Measurements from ENCODE around the gene CLDN17.

CLDN17 gene, protein sequence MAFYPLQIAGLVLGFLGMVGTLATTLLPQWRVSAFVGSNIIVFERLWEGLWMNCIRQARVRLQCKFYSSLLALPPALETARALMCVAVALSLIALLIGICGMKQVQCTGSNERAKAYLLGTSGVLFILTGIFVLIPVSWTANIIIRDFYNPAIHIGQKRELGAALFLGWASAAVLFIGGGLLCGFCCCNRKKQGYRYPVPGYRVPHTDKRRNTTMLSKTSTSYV

DNA sequence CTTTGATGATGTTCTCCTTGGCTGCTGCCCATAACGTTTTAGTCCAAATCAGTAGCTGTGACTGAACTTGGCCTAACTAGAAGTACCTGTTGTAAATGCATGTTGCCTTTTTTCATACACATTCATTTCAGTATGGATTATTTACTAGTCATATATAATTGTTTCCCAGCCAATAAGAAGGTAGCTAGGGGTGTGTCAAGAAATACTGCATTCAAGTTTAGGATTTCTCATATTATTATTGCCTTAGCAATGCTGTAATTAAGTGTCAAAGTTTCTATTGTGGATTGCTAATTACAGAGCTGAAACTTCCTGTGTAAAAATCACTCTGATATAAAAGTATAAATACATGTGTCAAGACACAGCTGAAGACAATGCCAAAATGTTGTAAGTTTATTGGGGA, at the start of gene CLDN17:
Gene CLDN17 (minus strand): TSS at position 101 of the 400 bp plus-strand sequence. CDS start 188 bp downstream, outside the sequence.
- Histone ChIP-seq H3K9me3 (ENCODE audit: control insufficient read depth, low read length) (no peaks in the 10 kb centered on the region), H3K9ac (ENCODE audit: low read length) (no peak within 1 kb of the TSS)

DNA sequence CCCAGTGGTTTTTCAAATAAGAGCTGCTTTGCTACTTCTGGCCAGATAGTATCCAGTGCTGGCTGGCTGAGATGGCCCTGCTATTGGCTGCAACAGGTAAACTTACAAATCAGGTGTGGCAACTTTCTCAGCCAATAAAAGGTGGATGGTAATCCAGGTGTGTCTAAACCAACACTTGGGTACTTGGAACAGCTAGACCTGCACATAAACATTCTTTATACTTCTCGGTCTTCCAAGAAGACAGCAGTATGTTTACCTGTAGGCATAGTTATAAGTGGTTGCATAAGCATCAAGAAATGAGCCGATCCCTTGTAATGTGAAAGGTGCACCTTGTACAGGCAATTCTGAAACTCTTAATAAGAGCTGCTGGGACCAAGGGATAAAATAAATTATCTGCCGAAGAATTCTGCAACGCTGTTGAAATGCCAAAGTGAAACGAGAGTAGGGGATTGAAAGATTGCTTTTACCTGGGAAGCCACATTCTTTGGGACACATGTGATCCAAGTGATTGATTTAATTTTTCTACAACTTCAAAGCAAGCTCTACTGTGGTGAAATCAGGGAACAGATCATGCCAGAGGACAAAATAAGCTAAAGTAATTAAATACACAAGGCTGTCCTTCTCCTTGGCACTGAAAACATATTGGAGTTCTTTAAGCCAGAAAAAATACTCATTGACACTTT, 49.6 kb upstream of the CLDN17 start, which contains the start of gene CLDN8:
Gene CLDN8 (minus strand): TSS at position 57 of the 683 bp plus-strand sequence. CDS start 172 bp downstream, outside the sequence.
- H3K9ac ChIP-seq (ENCODE audit: low read length): no peak within 1 kb of the TSS
- no peaks in the 10 kb centered on the region for H3K27me3 ChIP-seq (ENCODE audit: control insufficient read depth, insufficient read depth, low read length)
- no peak within 1 kb of the TSS for H3K4me3 ChIP-seq (ENCODE audit: low read length)
- no peaks in the 10 kb centered on the region for H3K4me1 ChIP-seq (ENCODE audit: control insufficient read depth, insufficient read depth, low read length)
- H3K9me3 ChIP-seq (ENCODE audit: control insufficient read depth, low read length): no peaks in the 10 kb centered on the region
- H3K36me3 ChIP-seq (ENCODE audit: control insufficient read depth, insufficient read depth, low read length): no peaks in the 10 kb centered on the region

More for the DNA sequence above, at the start of gene CLDN17:
- H3K36me3 ChIP-seq (ENCODE audit: control insufficient read depth, insufficient read depth, low read length): no peaks in the 10 kb centered on the region
- no peak within 1 kb of the TSS for H3K4me3 ChIP-seq (ENCODE audit: low read length)
- H3K27me3 ChIP-seq (ENCODE audit: control insufficient read depth, insufficient read depth, low read length): no peaks in the 10 kb centered on the region
- H3K4me1 ChIP-seq (ENCODE audit: control insufficient read depth, insufficient read depth, low read length): no peaks in the 10 kb centered on the region

GRCh38 chr21:30211071-30211470, 44.5 kb upstream of the CLDN17 start:
- no peak overlapping the region for H3K9ac ChIP-seq (ENCODE audit: low read length)

GRCh38 chr21:30209601-30210000, 43.0 kb upstream of the CLDN17 start:
- H3K9ac ChIP-seq (ENCODE audit: low read length): no peak overlapping the region
- no peak overlapping the region for H3K4me3 ChIP-seq (ENCODE audit: low read length)
- H3K4me1 ChIP-seq (ENCODE audit: control insufficient read depth, insufficient read depth, low read length): no peaks in the 10 kb centered on the region
- H3K36me3 ChIP-seq (ENCODE audit: control insufficient read depth, insufficient read depth, low read length): no peaks in the 10 kb centered on the region
- no peaks in the 10 kb centered on the region for H3K27me3 ChIP-seq (ENCODE audit: control insufficient read depth, insufficient read depth, low read length)
- no peaks in the 10 kb centered on the region for H3K9me3 ChIP-seq (ENCODE audit: control insufficient read depth, low read length)

More at GRCh38 chr21:30211071-30211470, 44.5 kb upstream of the CLDN17 start:
- Histone ChIP-seq H3K9me3 (ENCODE audit: control insufficient read depth, low read length) (no peaks in the 10 kb centered on the region), H3K27me3 (ENCODE audit: control insufficient read depth, insufficient read depth, low read length) (no peaks in the 10 kb centered on the region), H3K4me1 (ENCODE audit: control insufficient read depth, insufficient read depth, low read length) (no peaks in the 10 kb centered on the region), H3K36me3 (ENCODE audit: control insufficient read depth, insufficient read depth, low read length) (no peaks in the 10 kb centered on the region), H3K4me3 (ENCODE audit: low read length) (no peak overlapping the region)

DNA sequence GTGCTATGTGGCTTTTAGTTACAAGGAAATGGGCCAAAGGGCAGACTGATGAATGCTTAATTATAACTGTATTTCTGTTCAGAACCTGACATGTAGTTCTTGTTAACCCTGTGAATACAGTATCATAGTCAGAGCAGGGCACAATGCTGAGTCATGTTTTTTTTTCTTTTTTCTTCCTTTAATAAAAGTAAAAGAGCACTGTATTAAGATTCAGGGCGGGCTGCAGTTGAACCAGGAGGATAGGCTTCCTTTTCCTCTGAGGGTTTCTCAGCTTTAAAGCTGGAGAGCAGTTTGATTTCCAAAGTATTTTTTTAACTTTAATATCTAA, 40.6 kb upstream of the CLDN17 start:
- no peak overlapping the region for H3K9ac ChIP-seq (ENCODE audit: low read length)
- H3K36me3 ChIP-seq (ENCODE audit: control insufficient read depth, insufficient read depth, low read length): no peaks in the 10 kb centered on the region
- no peaks in the 10 kb centered on the region for H3K4me1 ChIP-seq (ENCODE audit: control insufficient read depth, insufficient read depth, low read length)
- H3K9me3 ChIP-seq (ENCODE audit: control insufficient read depth, low read length): no peaks in the 10 kb centered on the region
- no peak overlapping the region for H3K4me3 ChIP-seq (ENCODE audit: low read length)
- no peaks in the 10 kb centered on the region for H3K27me3 ChIP-seq (ENCODE audit: control insufficient read depth, insufficient read depth, low read length)

DNA sequence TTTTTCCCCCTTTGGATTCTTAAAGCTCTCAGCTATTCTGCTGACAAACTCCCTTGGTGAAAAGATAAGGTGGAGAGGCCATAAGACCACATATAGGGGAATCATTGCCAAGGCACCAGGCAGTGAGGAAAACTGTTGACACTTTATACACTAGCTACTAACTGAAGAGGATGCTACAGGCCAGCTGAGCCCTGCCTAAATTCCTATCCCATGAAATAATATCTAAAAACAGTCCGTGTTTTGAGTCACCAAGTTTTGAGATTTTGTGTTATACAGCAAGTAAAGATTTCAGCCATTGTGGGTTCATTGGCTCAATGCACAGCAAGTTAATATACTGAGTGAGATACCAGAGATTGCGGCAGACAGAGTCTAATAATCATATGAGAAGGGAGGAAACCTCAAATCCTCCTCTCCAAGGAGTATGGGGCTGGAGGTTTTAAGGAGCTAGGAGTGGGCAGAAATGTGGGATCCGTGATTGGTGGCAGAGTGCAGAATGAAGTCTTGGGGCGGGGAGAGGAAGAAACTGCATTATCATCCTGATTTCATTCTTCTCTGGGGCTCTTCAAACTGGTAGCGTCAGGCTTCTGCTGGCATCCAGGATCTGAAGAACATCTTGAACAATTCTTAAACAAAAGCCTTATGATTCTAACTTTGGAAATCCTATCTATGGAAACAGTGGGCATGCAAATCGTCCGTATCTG, 40.1 kb upstream of the CLDN17 start:
- no peaks in the 10 kb centered on the region for H3K27me3 ChIP-seq (ENCODE audit: control insufficient read depth, insufficient read depth, low read length)
- H3K4me3 ChIP-seq (ENCODE audit: low read length): no peak overlapping the region
- H3K4me1 ChIP-seq (ENCODE audit: control insufficient read depth, insufficient read depth, low read length): no peaks in the 10 kb centered on the region
- H3K36me3 ChIP-seq (ENCODE audit: control insufficient read depth, insufficient read depth, low read length): no peaks in the 10 kb centered on the region
- no peak overlapping the region for H3K9ac ChIP-seq (ENCODE audit: low read length)
- no peaks in the 10 kb centered on the region for H3K9me3 ChIP-seq (ENCODE audit: control insufficient read depth, low read length)

DNA sequence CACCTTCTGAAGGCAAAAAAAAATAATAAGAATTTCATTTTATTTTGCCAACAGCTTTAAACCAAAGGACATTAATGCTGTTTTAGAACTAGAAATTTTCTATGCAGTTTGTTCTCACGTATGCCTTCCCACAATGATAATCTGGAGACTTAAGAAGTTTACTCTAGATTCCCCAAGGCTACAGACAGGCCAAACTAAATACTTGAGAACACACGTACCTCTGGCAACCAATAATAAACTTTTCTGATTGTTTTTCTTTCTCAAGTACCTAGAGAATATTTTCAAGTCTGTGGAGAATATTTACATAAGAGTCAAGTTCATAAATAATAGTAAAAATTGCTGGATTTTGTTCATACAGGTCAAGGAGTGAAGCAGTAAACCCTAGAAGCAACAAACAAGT, 33.4 kb upstream of the CLDN17 start:
- H3K36me3 ChIP-seq (ENCODE audit: control insufficient read depth, insufficient read depth, low read length): no peaks in the 10 kb centered on the region
- H3K4me1 ChIP-seq (ENCODE audit: control insufficient read depth, insufficient read depth, low read length): no peaks in the 10 kb centered on the region
- H3K4me3 ChIP-seq (ENCODE audit: low read length): no peak overlapping the region
- H3K27me3 ChIP-seq (ENCODE audit: control insufficient read depth, insufficient read depth, low read length): no peaks in the 10 kb centered on the region
- H3K9ac ChIP-seq (ENCODE audit: low read length): no peak overlapping the region
- H3K9me3 ChIP-seq (ENCODE audit: control insufficient read depth, low read length): no peaks in the 10 kb centered on the region

- Histone ChIP-seq H3K4me1 (ENCODE audit: control insufficient read depth, insufficient read depth, low read length) (no peaks in the 10 kb centered on the region), H3K27me3 (ENCODE audit: control insufficient read depth, insufficient read depth, low read length) (no peaks in the 10 kb centered on the region), H3K9me3 (ENCODE audit: control insufficient read depth, low read length) (no peaks in the 10 kb centered on the region), H3K36me3 (ENCODE audit: control insufficient read depth, insufficient read depth, low read length) (no peaks in the 10 kb centered on the region), H3K9ac (ENCODE audit: low read length) (no peak overlapping the region), H3K4me3 (ENCODE audit: low read length) (no peak overlapping the region)
Observed at GRCh38 chr21:30194701-30195299, 28.2 kb upstream of the CLDN17 start.

DNA sequence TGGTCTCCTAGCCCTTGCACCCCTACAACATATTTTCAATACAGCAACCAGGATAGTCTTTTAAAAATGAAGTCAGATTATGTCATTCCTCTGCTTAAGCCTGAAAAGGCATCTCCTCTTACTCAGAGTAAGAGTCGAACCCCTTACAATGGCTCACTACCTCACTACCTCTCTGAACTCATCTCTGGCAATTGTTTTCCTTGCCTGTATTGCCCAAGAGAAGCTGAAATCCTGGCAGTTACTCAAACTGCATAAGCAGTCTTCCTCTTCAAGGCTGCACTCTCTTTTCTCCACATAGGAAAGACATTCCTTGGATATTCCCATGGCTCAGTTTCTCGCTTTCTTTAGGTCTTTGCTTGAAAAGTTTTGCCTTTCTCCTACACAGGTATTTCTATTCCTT, 26.6 kb upstream of the CLDN17 start:
- Histone ChIP-seq H3K9me3 (ENCODE audit: control insufficient read depth, low read length) (no peaks in the 10 kb centered on the region), H3K9ac (ENCODE audit: low read length) (no peak overlapping the region)

DNA sequence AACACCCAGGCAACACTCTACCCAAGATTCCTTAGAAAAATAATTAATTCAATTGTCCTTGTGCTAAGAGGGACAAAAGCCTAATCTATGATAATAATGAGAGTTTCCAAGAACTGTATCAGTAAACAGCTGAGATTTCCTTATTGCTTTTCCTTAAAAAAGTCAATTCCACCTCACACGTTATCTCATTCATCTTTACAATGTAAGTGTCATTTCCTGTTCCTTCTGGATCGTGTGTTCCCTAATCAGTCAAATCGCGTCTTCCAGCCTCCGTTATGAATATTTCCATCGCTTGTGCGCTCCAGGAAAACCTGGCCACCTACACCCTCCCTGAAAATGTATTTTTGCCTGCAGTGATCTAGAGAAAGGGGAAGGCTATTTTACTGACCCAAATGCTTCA, 23.9 kb upstream of the CLDN17 start:
- no peak overlapping the region for H3K9ac ChIP-seq (ENCODE audit: low read length)
- H3K9me3 ChIP-seq (ENCODE audit: control insufficient read depth, low read length): no peaks in the 10 kb centered on the region
- no peak overlapping the region for H3K4me3 ChIP-seq (ENCODE audit: low read length)
- no peaks in the 10 kb centered on the region for H3K36me3 ChIP-seq (ENCODE audit: control insufficient read depth, insufficient read depth, low read length)
- no peaks in the 10 kb centered on the region for H3K4me1 ChIP-seq (ENCODE audit: control insufficient read depth, insufficient read depth, low read length)
- no peaks in the 10 kb centered on the region for H3K27me3 ChIP-seq (ENCODE audit: control insufficient read depth, insufficient read depth, low read length)

More for the DNA sequence above, 26.6 kb upstream of the CLDN17 start:
- Histone ChIP-seq H3K4me1 (ENCODE audit: control insufficient read depth, insufficient read depth, low read length) (no peaks in the 10 kb centered on the region), H3K36me3 (ENCODE audit: control insufficient read depth, insufficient read depth, low read length) (no peaks in the 10 kb centered on the region), H3K4me3 (ENCODE audit: low read length) (no peak overlapping the region), H3K27me3 (ENCODE audit: control insufficient read depth, insufficient read depth, low read length) (no peaks in the 10 kb centered on the region)

DNA sequence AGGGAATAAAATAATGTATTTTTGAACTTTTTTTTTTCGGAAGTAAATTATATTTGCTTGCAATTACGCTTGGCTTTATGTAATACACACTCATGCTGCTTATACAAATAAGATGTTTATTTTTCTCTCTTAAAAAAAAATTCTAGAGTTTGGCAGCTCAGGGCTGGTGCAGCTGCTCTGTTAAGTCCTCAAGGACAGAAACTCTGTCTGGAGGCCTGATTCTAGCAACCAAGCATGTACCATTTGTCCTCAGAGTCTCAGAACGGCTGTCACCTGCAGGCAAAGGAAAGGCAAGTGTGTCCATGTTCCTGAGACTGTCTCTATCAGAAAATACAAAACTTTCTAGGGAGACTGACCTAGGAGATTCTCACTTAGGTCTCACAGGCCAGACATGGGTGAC, 23.2 kb upstream of the CLDN17 start:
- Histone ChIP-seq H3K27me3 (ENCODE audit: control insufficient read depth, insufficient read depth, low read length) (no peaks in the 10 kb centered on the region), H3K4me3 (ENCODE audit: low read length) (no peak overlapping the region), H3K36me3 (ENCODE audit: control insufficient read depth, insufficient read depth, low read length) (no peaks in the 10 kb centered on the region), H3K4me1 (ENCODE audit: control insufficient read depth, insufficient read depth, low read length) (no peaks in the 10 kb centered on the region), H3K9me3 (ENCODE audit: control insufficient read depth, low read length) (no peaks in the 10 kb centered on the region), H3K9ac (ENCODE audit: low read length) (no peak overlapping the region)

DNA sequence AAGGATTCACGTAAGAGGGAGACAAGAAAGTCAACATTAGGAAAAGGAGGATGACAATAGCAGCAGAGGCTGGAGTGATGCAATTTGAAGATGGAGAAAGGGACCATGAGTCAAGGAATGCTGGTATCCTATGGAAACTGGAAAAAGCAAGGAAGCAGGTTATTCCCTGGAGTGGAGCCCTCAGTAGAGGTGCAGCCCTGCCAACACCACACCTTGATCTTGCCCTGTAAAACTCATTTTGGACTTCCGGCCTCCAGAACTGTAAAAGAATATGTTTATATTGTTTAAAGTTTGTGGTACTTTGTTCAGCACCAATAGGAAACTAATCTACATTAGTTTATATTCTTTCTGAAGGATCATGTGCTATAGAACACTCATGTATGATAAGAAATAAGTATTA, 19.6 kb upstream of the CLDN17 start:
- H3K27me3 ChIP-seq (ENCODE audit: control insufficient read depth, insufficient read depth, low read length): no peaks in the 10 kb centered on the region
- no peaks in the 10 kb centered on the region for H3K9me3 ChIP-seq (ENCODE audit: control insufficient read depth, low read length)
- H3K4me3 ChIP-seq (ENCODE audit: low read length): no peak overlapping the region
- no peaks in the 10 kb centered on the region for H3K36me3 ChIP-seq (ENCODE audit: control insufficient read depth, insufficient read depth, low read length)
- H3K9ac ChIP-seq (ENCODE audit: low read length): no peak overlapping the region
- H3K4me1 ChIP-seq (ENCODE audit: control insufficient read depth, insufficient read depth, low read length): no peaks in the 10 kb centered on the region
